Skeletal muscle satellite cell (primary cell): ENCODE data around the gene LRP6.

Source experiments
- H3K27me3 ChIP-seq: 2 replicates; pipeline ENCODE4 v1.7.0; 2013; ENCODE audit warnings: low read length; ENCODE audit not compliant: control insufficient read depth, insufficient read depth
- H3K36me3 ChIP-seq: 2 replicates; pipeline ENCODE4 v1.7.0; 2013; ENCODE audit warnings: mild to moderate bottlenecking, control low read depth, low read length; ENCODE audit not compliant: insufficient read depth
- H3K4me1 ChIP-seq: 2 replicates; pipeline ENCODE4 v1.7.0; 2013; ENCODE audit warnings: low read length; ENCODE audit not compliant: control insufficient read depth, insufficient read depth
- H3K4me2 ChIP-seq: 2 replicates; pipeline ENCODE4 v1.7.0; 2013; ENCODE audit warnings: mild to moderate bottlenecking, low read length
- H3K4me3 ChIP-seq: 2 replicates; pipeline ENCODE4 v1.7.0; 2013; ENCODE audit warnings: low read length
- H3K9ac ChIP-seq: 2 replicates; pipeline ENCODE4 v1.7.0; 2013; ENCODE audit warnings: mild to moderate bottlenecking, low read depth, low read length, moderate library complexity
- H3K9me3 ChIP-seq: replicated peaks from 2 replicates; pipeline ENCODE4 v1.7.0; 2013; ENCODE audit warnings: mild to moderate bottlenecking, control low read depth, low read length

The LRP6 gene

DNA sequence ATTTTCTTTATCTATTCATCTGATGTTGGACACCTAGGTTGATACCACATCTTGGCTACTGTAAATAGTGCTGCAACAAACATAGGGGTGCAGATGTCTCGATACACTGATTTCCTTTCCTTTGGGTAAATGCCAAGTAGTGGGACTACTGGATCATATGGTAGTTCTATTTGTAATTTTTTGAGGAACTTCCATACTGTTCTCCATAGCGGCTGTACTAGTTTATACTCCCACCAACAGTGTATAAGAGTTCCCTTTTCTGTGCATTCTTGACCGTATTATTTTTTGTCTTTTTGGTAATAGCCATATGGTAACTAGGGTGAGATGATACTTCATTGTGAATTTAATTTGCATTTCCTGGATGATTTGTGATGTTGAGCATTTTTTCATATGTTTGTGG, 71.8 kb downstream of the LRP6 start:
- H3K4me3 ChIP-seq, result no peak overlapping the region
- H3K27me3 ChIP-seq, result no peaks in the 10 kb centered on the region
- no peak overlapping the region for H3K4me2 ChIP-seq
- H3K36me3 ChIP-seq, result peaks cover 4% of the 10 kb centered on the region
- no peak overlapping the region for H3K9ac ChIP-seq
- H3K4me1 ChIP-seq, result peaks cover 5% of the 10 kb centered on the region
- H3K9me3 ChIP-seq, result no peaks in the 10 kb centered on the region

GRCh38 chr12:12194206-12194605, 72.6 kb downstream of the LRP6 start:
- peaks cover 5% of the 10 kb centered on the region for H3K4me1 ChIP-seq
- H3K9ac ChIP-seq, result no peak overlapping the region
- no peak overlapping the region for H3K4me2 ChIP-seq
- peaks cover 4% of the 10 kb centered on the region for H3K36me3 ChIP-seq
- H3K27me3 ChIP-seq, result no peaks in the 10 kb centered on the region
- no peaks in the 10 kb centered on the region for H3K9me3 ChIP-seq
- no peak overlapping the region for H3K4me3 ChIP-seq

DNA sequence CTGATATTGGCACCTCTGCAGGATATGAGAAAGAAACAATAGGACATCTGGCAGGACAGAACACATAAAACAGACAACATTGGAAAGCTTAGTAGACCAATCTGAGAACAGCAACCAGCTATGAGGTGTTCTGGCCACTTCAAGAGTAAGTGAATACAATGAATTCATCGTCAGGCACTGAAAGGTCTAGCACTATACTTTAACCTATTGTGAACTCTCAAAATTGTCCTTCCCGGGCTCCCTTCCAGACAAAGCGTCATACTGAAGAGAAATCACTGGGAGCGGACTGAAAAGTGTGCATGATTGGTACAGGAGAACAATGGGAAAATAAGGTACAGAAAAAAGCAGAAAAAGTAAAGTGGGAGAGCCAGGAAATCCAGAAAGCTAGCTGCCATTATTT, 75.8 kb downstream of the LRP6 start:
- no peaks in the 10 kb centered on the region for H3K36me3 ChIP-seq
- no peaks in the 10 kb centered on the region for H3K9me3 ChIP-seq
- peaks cover 5% of the 10 kb centered on the region for H3K4me1 ChIP-seq
- H3K4me2 ChIP-seq, result no peak overlapping the region
- H3K27me3 ChIP-seq, result no peaks in the 10 kb centered on the region
- H3K4me3 ChIP-seq, result no peak overlapping the region
- no peak overlapping the region for H3K9ac ChIP-seq

DNA sequence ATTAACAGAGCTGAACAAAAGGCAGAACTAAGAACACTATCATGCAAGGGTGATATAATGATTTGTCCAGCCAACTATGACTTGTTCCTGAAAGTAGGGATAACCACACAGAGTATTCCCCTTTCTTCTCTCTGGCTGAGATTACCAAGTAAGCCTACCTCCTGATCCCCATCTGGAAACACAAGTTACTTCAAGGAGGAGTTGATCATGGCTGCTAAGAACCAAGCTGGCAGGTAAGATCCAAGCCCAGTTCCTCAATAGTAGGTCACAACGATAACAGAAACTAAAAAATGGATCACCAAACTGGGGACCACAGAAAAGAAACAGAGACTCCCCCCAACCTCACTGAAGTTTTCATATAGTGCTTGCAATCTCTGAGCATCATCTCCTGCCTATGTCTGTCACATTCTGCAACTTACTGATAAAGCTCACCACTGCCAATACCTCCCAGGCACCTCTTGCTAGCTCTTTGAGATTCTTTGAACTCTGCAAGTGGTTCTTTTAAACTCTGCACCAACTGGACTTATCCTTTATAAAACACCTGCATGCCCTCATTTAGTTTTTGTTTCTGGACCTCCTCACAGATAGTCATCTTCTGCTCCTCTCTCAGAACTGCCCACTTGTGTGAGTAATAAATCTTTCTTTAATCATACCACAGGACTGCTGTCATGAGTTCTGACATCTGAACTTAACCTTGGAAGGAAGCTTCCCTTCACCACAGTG, 76.6 kb downstream of the LRP6 start:
- no peak overlapping the region for H3K9ac ChIP-seq
- no peaks in the 10 kb centered on the region for H3K9me3 ChIP-seq

DNA sequence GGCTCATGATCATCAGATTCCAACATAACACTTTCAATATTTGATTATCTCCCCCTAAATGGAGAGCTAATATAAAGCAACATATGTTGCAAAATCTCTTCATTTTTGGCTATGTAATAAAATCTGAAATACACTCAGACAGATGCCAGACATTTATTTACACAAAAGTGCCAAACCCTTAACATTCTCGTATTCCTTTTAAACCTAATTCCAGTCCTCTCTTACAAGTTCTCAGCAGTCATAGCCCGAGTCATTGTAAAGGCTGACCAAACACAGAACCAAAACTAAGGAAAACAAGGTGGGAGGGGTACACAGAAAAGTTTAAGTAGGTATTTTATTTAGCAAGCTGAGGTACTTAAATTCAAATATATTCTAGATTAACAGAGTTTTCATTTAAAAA, 81.4 kb downstream of the LRP6 start:
- no peaks in the 10 kb centered on the region for H3K27me3 ChIP-seq
- H3K36me3 ChIP-seq, result no peaks in the 10 kb centered on the region
- H3K9ac ChIP-seq, result no peak overlapping the region
- peaks cover 22% of the 10 kb centered on the region for H3K4me1 ChIP-seq
- H3K4me3 ChIP-seq, result no peak overlapping the region
- no peaks in the 10 kb centered on the region for H3K9me3 ChIP-seq
- H3K4me2 ChIP-seq, result no peak overlapping the region

More for the DNA sequence above, 76.6 kb downstream of the LRP6 start:
- no peak overlapping the region for H3K4me2 ChIP-seq
- no peaks in the 10 kb centered on the region for H3K27me3 ChIP-seq
- H3K4me3 ChIP-seq, result no peak overlapping the region
- H3K4me1 ChIP-seq, result peaks cover 5% of the 10 kb centered on the region
- no peaks in the 10 kb centered on the region for H3K36me3 ChIP-seq

DNA sequence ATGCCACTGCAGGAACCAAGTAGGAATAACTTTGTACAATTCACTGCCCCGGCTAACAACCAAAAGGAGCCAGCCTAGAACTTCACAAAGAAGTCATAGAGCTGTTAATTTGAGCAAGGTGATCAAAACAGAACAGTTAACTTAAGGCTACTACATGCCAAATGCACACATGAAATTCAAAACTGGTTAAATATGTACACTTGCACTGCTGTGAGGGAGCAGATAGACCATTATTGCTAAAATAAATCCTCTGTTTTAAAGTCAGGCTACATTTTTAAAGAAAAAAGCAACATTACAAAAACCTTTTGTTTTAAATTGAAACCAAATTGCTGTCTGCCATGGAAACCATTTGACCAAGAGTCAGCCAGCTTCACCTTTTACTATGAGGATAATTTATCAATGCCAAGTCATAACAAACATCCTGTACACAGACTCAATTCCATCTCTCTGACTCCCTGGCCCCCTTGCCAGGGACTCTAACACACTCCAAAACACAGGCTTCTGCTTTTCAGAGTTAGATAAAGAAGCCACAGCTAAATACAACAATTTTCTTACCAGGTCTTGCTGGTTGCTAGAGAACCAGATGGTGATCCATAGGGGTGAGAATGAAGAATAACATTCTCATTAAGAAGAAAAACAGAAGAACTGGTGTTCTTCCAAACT, 84.0 kb downstream of the LRP6 start:
- Histone ChIP-seq H3K9ac (no peak overlapping the region), H3K9me3 (no peaks in the 10 kb centered on the region), H3K4me1 (peaks cover 21% of the 10 kb centered on the region), H3K36me3 (peaks cover 3% of the 10 kb centered on the region), H3K27me3 (no peaks in the 10 kb centered on the region), H3K4me2 (peak overlapping the region; percentile 34), H3K4me3 (no peak overlapping the region)

GRCh38 chr12:12181511-12181910, 85.3 kb downstream of the LRP6 start:
- Histone ChIP-seq H3K9me3 (no peaks in the 10 kb centered on the region), H3K36me3 (peaks cover 3% of the 10 kb centered on the region), H3K4me2 (no peak overlapping the region), H3K9ac (no peak overlapping the region), H3K27me3 (no peaks in the 10 kb centered on the region), H3K4me3 (no peak overlapping the region), H3K4me1 (peaks cover 21% of the 10 kb centered on the region)

GRCh38 chr12:12180575-12180974, 86.3 kb downstream of the LRP6 start:
- Histone ChIP-seq H3K36me3 (peaks cover 3% of the 10 kb centered on the region), H3K9ac (no peak overlapping the region), H3K4me3 (no peak overlapping the region), H3K4me1 (peaks cover 21% of the 10 kb centered on the region), H3K27me3 (no peaks in the 10 kb centered on the region), H3K4me2 (no peak overlapping the region), H3K9me3 (no peaks in the 10 kb centered on the region)

DNA sequence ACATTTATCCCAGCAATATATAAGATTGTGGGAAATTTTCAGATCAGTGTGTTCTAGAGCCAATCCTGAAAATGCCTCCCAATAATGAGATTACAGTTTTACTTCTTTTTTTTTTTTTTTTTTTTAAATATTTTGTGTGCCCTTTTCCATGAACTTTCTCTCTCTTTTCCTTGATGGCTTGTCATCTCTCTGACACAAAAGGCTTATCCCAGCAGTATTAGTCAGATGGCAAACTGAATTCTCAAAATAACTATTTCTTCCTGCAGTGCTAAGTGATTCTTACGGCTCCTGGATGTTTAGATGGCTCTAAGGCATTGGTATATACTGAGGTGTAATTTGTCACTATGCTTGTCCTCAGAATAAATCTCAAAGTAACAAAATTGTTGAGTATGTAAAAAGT, 86.7 kb downstream of the LRP6 start:
- no peaks in the 10 kb centered on the region for H3K9me3 ChIP-seq
- H3K4me3 ChIP-seq, result no peak overlapping the region
- H3K36me3 ChIP-seq, result peaks cover 3% of the 10 kb centered on the region
- H3K9ac ChIP-seq, result no peak overlapping the region
- H3K4me1 ChIP-seq, result peaks cover 21% of the 10 kb centered on the region
- H3K27me3 ChIP-seq, result no peaks in the 10 kb centered on the region
- no peak overlapping the region for H3K4me2 ChIP-seq

DNA sequence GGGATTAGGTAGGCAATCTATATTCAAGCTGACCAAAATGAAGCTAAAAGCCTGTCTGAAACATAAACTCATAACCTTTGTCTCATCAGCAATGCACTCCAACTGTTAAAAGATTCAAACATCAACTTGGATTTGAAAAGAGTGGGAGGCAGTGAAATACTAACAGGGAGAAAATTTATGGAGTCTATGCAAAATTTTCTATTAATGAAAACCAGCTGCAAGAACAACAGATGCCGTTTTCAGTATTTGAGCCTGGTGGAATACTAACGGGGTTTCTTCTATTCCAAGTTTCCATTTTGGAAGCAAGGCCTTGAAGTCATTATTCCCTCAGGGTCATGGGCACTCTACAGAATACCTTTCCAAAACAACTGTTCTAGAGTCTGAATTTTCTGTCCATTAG, 88.3 kb downstream of the LRP6 start:
- Histone ChIP-seq H3K27me3 (no peaks in the 10 kb centered on the region), H3K4me2 (no peak overlapping the region), H3K4me3 (no peak overlapping the region), H3K4me1 (peaks cover 21% of the 10 kb centered on the region), H3K9ac (no peak overlapping the region), H3K36me3 (peaks cover 3% of the 10 kb centered on the region), H3K9me3 (no peaks in the 10 kb centered on the region)

- Histone ChIP-seq H3K36me3 (peaks cover 3% of the 10 kb centered on the region), H3K9me3 (no peaks in the 10 kb centered on the region), H3K4me3 (no peak overlapping the region), H3K9ac (no peak overlapping the region), H3K4me2 (no peak overlapping the region), H3K27me3 (no peaks in the 10 kb centered on the region), H3K4me1 (peaks cover 13% of the 10 kb centered on the region)
Observed at GRCh38 chr12:12176402-12176801, 90.4 kb downstream of the LRP6 start.

GRCh38 chr12:12171991-12172511, 94.8 kb downstream of the LRP6 start:
- H3K27me3 ChIP-seq, result no peaks in the 10 kb centered on the region

More at GRCh38 chr12:12171991-12172511, 94.8 kb downstream of the LRP6 start:
- H3K4me3 ChIP-seq, result no peak overlapping the region
- peaks cover 8% of the 10 kb centered on the region for H3K4me1 ChIP-seq
- no peak overlapping the region for H3K9ac ChIP-seq
- H3K9me3 ChIP-seq, result no peaks in the 10 kb centered on the region
- no peak overlapping the region for H3K4me2 ChIP-seq
- H3K36me3 ChIP-seq, result no peaks in the 10 kb centered on the region
